HG03103 (cell line): Measurements from ENCODE around the gene EBF3.

Experiments
- ATAC-seq: cut with Tn5 transposase; IDR thresholded peaks from one replicate; pipeline ENCODE4 v1.9.1; 2021; ENCODE audit warnings: low read depth; ENCODE audit not compliant: unreplicated experiment

EBF3 gene

GRCh38 chr10:129877773-129878371 is 86.2 kb downstream of the EBF3 start:
- ATAC-seq: peak; percentile 63

DNA sequence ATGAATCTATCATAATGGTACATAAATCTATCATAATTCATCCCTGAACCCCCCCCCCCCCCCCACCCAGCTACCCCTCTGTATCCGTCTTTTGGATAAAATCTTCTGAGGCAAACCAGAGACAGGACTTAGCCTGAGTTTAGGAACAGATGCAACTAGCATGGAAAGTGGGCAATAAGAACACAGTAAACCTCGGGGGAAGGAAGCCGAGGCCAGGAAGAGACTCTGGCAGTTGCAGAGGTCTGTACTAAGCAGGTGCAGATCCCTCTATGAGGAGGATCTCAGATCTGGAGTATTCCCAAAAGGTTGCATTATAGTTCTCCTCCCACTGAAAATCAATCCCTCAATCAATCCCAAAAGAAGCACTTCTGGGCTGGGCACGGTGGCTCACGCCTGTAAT is 87.2 kb downstream of the EBF3 start:
- ATAC-seq: no peak

GRCh38 chr10:129875993-129876726 is 87.9 kb downstream of the EBF3 start:
- ATAC-seq: no peak

- no peak for ATAC-seq
Observed at GRCh38 chr10:129873351-129873750, 90.7 kb downstream of the EBF3 start.

DNA sequence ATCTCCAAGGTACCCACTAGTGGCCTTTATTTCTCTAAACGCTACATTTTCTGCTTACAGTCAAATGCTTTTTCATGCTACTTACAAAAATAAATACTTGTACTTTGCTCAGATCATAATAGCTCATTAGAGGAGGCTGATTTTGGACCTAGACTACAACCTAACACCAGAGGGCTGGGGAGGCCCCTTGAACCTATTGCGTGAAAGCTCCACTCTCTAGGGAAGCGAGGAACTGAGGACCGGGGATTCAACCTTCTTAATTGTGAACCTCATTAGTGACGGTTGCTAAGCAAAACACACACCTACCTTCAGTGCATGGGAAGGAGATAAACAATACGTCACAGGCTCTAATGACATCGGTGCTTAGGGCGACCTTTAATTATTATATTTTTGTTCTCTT is 92.1 kb downstream of the EBF3 start:
- ATAC-seq: no peak

DNA sequence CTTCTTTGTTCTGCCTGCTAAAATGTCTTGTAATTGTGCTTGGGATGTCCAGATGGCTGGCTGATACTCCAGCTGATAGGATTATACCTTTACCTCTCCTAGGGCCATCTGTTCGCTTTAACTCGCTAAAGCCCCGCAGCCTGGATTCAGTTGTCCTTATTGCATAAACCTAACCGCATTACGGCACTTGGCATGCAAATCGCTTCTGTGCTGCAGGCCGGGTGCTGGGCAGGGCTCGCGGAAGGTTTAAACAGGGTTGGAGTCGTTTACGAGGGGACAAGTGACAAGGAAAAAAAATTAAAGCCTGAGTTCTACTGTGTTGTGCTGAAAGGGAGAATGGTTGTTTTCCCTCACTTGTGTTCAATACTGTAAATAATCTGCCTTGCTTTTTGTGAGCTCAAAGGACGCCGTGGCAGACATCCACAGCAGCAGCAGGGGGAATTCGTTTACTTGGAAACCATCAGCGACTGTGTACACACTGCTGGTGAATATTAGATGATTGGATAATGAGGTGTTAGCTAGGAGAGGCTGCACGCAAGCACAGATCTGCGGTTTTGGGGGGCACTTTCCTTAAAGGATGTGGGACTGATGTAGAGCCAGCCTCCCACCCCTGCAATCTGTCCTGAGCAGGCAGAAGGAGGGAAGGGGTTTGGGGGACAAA is 93.0 kb downstream of the EBF3 start:
- ATAC-seq: no peak

- no peak for ATAC-seq
Observed at GRCh38 chr10:129870474-129870757, 93.7 kb downstream of the EBF3 start.

DNA sequence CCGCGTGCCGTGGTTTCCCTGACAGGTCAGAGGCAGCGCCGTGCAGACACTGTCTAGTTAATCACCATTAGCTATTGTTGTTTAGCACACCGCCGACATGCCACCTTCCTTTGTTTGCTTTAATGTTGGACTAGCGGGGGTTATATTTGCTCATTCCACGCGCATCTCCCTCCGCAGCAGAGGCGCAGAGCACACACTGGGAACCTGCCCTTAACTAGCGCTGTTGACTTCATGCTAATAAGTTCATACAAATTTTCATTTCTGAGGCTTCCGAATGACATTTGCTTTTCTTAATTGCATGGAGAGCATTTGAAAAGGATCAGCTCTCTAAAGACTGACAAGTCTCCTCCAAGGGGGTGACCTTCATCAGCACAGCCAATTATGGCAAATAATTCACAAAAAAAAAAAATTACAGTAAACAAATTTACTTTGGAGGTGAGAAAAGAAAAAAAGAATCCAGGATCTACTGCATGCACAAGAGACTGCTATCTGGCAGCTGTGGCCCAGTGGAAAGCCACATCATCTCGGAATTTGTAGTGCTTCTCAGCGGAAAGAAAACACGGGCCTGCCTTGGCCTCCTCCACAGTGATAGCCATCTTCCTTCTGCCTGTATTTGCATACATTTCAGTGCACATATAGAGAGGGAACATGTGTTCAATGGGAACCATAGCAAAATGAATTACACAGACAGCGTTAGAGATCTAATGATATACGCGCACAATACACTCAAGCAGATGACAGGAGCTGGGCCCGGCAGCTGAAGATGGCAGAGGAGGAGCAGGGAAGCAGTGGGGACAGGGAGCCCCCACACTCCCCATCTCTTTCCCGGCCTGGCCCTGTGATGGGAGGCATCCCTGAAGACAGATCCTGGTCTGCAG is 94.2 kb downstream of the EBF3 start:
- ATAC-seq: no peak

DNA sequence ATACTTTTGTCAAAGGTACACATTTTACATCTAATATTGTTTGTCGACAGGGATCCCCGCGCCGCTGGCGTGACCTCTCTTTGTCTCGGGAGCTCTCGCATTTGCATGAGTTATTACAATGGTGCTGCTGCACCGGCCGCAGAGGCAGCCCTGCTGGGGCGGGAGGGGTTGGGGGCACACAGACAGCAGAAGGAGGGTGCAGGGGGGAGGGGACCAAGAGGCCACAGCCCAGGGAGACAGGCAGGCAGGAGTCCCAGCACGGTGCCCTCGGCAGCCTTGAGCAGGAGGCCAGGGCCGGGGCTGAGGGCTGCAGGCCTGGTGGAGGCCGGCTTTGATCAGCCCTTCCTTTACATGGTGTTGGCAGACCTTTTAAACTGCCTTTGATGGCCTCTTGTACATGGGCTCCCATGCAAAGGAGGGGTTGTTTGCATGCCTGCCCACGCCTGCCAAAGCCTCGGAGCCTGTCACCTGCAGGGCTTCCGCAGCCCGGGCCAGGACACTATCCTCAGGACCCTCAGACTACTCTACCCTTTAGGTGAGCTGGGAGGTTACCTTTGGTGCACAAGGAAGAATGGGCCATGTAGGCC is 95.5 kb downstream of the EBF3 start:
- ATAC-seq: no peak

- ATAC-seq: no peak
Observed at GRCh38 chr10:129867631-129868179, 96.4 kb downstream of the EBF3 start.

DNA sequence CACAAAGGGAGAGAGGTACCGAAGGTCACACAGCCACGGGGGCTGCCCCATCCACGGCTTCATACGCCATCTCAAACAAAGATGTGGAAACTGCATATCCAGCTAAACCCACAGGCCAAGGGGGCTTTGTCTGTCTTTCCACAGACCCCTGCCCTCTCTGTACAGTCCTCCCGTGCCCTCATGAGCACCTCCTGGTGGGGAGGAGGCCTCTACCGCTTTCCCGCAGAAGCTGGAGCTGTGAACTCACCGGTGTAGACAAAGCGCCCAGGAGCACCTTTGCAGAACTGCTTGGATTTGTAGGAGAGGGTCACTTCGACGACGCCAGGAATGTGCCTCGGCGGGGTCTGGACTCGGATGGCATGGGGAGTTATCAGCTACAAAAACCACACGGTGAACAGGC is 97.2 kb downstream of the EBF3 start:
- no peak for ATAC-seq

DNA sequence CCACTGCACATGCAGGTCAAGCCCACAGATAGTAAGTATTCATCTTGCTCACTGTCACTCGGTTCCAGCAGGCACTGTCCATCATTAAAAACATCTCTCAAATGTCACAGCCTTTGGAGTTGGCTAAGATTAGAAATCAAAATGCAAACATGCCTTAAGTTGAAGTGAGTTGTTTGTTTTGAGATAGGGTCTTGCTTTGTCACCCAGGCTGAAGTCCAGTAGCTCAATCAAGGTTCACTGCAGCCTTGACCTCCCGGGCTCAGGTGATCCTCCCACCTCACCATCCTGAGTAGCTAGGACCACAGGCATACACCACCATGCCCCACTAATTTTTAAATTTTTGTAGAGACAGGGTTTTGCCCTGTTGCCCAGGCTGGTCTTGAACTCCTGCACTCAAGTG is 98.1 kb downstream of the EBF3 start:
- ATAC-seq: no peak

DNA sequence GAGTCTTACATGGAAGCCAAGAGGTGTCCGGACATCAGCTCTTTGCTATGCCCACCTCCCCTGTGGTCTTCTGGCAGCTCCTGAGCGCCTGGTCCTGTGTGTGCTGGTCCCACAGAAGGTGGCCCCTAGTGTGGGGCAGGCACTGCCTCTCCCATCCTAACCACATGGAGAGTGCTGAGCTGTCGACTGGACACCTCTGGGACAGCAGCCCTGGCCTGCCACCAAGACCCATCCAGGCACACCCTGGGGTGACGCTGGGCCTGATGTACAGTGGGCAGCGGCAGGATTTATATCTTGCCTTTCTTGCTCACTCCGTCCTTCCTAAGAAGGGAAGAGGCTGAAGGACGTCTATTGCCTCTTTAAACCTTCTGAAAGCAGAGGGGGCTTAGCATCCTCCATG is 98.7 kb downstream of the EBF3 start:
- ATAC-seq: no peak

DNA sequence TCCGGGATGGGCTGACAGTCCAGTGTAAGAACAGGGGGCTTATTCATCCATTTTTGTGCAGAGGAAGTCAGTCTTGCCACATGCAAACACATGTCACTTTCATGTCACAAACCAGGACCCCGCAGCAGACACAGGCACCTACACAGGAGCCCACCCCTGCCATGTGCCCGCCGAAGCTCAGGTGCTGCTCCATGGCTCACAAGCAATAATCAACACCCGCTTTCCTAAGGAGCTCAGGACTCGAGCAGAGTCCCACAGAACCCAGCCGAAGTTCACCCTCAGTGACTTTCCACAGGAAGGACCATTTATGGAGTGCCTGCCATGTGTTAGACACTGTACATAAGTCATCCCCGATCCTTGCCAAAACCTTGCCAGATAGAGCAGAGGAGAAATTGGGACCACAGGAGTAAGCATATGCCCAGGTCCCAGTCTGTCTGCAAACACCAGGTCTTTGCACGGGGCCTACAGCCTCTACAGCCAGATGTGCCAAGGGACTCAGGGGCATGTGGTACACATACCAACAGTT is 99.4 kb downstream of the EBF3 start:
- no peak for ATAC-seq

- no peak for ATAC-seq
Observed at GRCh38 chr10:129864082-129864481, 100.0 kb downstream of the EBF3 start.

- ATAC-seq: no peak
Observed at GRCh38 chr10:129863201-129863663, 100.8 kb downstream of the EBF3 start.

DNA sequence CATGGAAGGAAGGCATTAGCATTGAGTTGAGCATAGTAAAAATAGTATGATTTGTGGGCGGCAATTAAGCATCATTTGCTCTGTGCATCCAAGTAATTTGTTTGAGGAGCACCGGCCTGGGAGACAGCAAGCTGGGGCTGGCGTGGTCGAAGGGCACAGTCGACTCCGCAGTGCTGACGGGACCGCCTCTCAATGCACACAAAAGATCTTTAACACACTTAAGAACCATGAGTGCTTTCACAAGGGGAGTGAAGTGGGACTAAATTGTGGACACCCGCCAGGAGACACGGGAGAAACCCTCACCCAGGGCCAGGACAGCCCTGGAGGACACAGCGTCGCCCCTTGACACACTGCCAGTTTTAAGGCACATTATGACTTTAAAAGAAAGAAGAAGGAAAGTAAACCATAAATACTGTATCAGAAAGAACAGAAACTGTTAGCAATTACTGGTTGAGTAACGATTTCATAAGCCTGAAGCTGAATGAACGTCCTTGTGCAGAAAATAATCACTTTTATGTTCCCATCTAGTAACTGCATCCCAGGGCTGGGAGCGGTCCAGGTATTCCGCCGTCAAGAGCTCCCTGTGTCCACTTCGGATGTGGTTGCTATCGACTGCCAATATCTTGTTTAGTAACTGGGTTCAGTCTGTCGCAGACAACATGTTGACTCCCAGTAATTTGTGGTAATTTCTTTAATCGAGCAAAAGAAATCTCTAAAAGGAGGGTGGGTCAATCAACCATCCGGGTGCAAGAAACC is 102.1 kb downstream of the EBF3 start:
- ATAC-seq: no peak

- no peak for ATAC-seq
Observed at GRCh38 chr10:129860396-129860795, 103.7 kb downstream of the EBF3 start.

- no peak for ATAC-seq
Observed at GRCh38 chr10:129859536-129859935, 104.5 kb downstream of the EBF3 start.
